HG02943 (cell line): Measurements from ENCODE around the gene PLSCR4.

ENCODE experiments used
- ATAC-seq: cut with Tn5 transposase; IDR thresholded peaks from one replicate; pipeline ENCODE4 v1.9.1; 2021; ENCODE audit warnings: mild to moderate bottlenecking, low read depth, moderate library complexity; ENCODE audit not compliant: unreplicated experiment

The PLSCR4 gene

GRCh38 chr3:146196789-146197188, 54.1 kb downstream of the PLSCR4 start:
- no peak for ATAC-seq

GRCh38 chr3:146195605-146196004, 55.3 kb downstream of the PLSCR4 start:
- ATAC-seq = no peak

GRCh38 chr3:146195030-146195429, 55.9 kb downstream of the PLSCR4 start:
- ATAC-seq = no peak

- ATAC-seq = no peak
Observed at GRCh38 chr3:146191051-146191450, 59.9 kb downstream of the PLSCR4 start.

GRCh38 chr3:146189519-146190173, 61.3 kb downstream of the PLSCR4 start:
- ATAC-seq = peak; percentile 89

- ATAC-seq = no peak
Observed at GRCh38 chr3:146187334-146187950, 63.5 kb downstream of the PLSCR4 start.

GRCh38 chr3:146184241-146185015, 66.5 kb downstream of the PLSCR4 start:
- ATAC-seq = no peak

- no peak for ATAC-seq
Observed at GRCh38 chr3:146181216-146181615, 69.7 kb downstream of the PLSCR4 start.

GRCh38 chr3:146180376-146180775, 70.5 kb downstream of the PLSCR4 start:
- ATAC-seq = no peak

- no peak for ATAC-seq
Observed at GRCh38 chr3:146178006-146178689, 72.8 kb downstream of the PLSCR4 start.

GRCh38 chr3:146177519-146177918, 73.4 kb downstream of the PLSCR4 start:
- no peak for ATAC-seq

GRCh38 chr3:146177072-146177471, 73.8 kb downstream of the PLSCR4 start:
- no peak for ATAC-seq

- no peak for ATAC-seq
Observed at GRCh38 chr3:146172586-146172985, 78.3 kb downstream of the PLSCR4 start.

GRCh38 chr3:146170591-146170990, 80.3 kb downstream of the PLSCR4 start:
- no peak for ATAC-seq

- no peak for ATAC-seq
Observed at GRCh38 chr3:146169891-146170290, 81.0 kb downstream of the PLSCR4 start.

GRCh38 chr3:146166826-146167225, 84.1 kb downstream of the PLSCR4 start:
- ATAC-seq = no peak

- ATAC-seq = no peak
Observed at GRCh38 chr3:146166415-146166821, 84.5 kb downstream of the PLSCR4 start.

- ATAC-seq = no peak
Observed at GRCh38 chr3:146165877-146166276, 85.0 kb downstream of the PLSCR4 start.

GRCh38 chr3:146164971-146165769, 85.7 kb downstream of the PLSCR4 start:
- no peak for ATAC-seq

- ATAC-seq = no peak
Observed at GRCh38 chr3:146164506-146164905, 86.4 kb downstream of the PLSCR4 start.
